Smooth muscle cell (in vitro differentiated cells): ENCODE measurements around the gene HECTD1. TPM values are rescaled to one million over a fixed set of nuclear protein-coding genes. Genes with fewer than 3 reads are reported as not detected.
"Not testable (repeated sequence)": the region's sequence is repeated elsewhere in the genome, so short reads cannot be mapped to it uniquely, and the experiment has no call there.

Experiments used
- DNase-seq: peaks from one replicate; lab custom pipeline; 2025; ENCODE audit not compliant: unreplicated experiment; lab: John Stamatoyannopoulos, UW
- H2AFZ ChIP-seq: fragments of 200-600 bp; sonication (generic); 2 replicates; pipeline ENCODE4 v1.6.0; 2016; ENCODE audit warnings: antibody characterized with exemption, low read depth, mild to moderate bottlenecking
- H3F3A ChIP-seq: fragments of 200-600 bp; sonication (generic); 2 replicates; pipeline ENCODE4 v1.6.0; 2017; ENCODE audit warnings: antibody characterized with exemption, low read depth
- H3K27ac ChIP-seq: fragments of 200-600 bp; sonication (generic); 2 replicates; pipeline ENCODE4 v1.5.1; 2016; ENCODE audit warnings: low read depth, mild to moderate bottlenecking
- H3K27me3 ChIP-seq: fragments of 200-600 bp; sonication (generic); 2 replicates; pipeline ENCODE4 v1.6.1; 2016; ENCODE audit warnings: low read depth, mild to moderate bottlenecking
- H3K36me3 ChIP-seq: fragments of 200-600 bp; sonication (generic); 2 replicates; pipeline ENCODE4 v1.5.1; 2016; ENCODE audit warnings: low read depth
- H3K4me1 ChIP-seq: fragments of 200-600 bp; sonication (generic); 2 replicates; pipeline ENCODE4 v1.5.1; 2016; ENCODE audit warnings: low read depth
- H3K4me2 ChIP-seq: fragments of 200-600 bp; sonication (generic); 2 replicates; pipeline ENCODE4 v1.6.0; 2016; ENCODE audit warnings: mild to moderate bottlenecking
- H3K4me3 ChIP-seq: fragments of 200-600 bp; sonication (generic); 2 replicates; pipeline ENCODE4 v1.5.1; 2016; ENCODE audit warnings: mild to moderate bottlenecking
- H3K79me2 ChIP-seq: fragments of 200-600 bp; sonication (generic); 2 replicates; pipeline ENCODE4 v1.6.0; 2016; ENCODE audit warnings: low read depth, mild to moderate bottlenecking
- H3K9ac ChIP-seq: fragments of 200-600 bp; sonication (generic); 2 replicates; pipeline ENCODE4 v1.6.0; 2016; ENCODE audit warnings: low read depth
- H3K9me3 ChIP-seq: fragments of 200-600 bp; sonication (generic); replicated peaks from 2 replicates; pipeline ENCODE4 v1.5.1; 2016; ENCODE audit warnings: low read depth
- H4K20me1 ChIP-seq: fragments of 200-600 bp; sonication (generic); 2 replicates; pipeline ENCODE4 v1.6.0; 2016; ENCODE audit warnings: low read depth
- CTCF ChIP-seq: fragments of 200-600 bp; sonication (generic); IDR thresholded peaks from 2 replicates; pipeline ENCODE4 v1.5.1; 2017; ENCODE audit warnings: borderline replicate concordance, mild to moderate bottlenecking, antibody characterized with exemption; ENCODE audit not compliant: insufficient read depth, poor library complexity, severe bottlenecking
- WGBS: methylation state at CpG from one replicate; pipeline ENCODE4 v1.1.7; 2016; ENCODE audit warnings: low lambda C conversion rate; 5-methylcytosine and 5-hydroxymethylcytosine counted together
- polyA plus RNA-seq: library from polyadenylated mRNA; unstranded; fragments of >200 nt; fragmentation: Nextera tagmentation; extraction: Ambion mirVana; gene quantifications from 2 replicates; pipeline ENCODE4 v1.2.1, GENCODE V29; 2016
- total RNA-seq: library from RNA; depleted of rRNA; stranded (reverse); fragments of >200 nt; gene quantifications from 2 replicates; pipeline ENCODE4 v1.2.3, GENCODE V29; 2014

The HECTD1 gene
- total and polyA plus RNA-seq, 2 experiments from 2014 or later = 39.3 to 116 TPM

GRCh38 chr14:31090883-31091764, 116.5 kb downstream of the HECTD1 start:
- Histone ChIP-seq H3K9ac (peak overlapping the region; percentile 58), H3K27me3 (no peaks in the 10 kb centered on the region), H4K20me1 (no peaks in the 10 kb centered on the region), H3K9me3 (no peaks in the 10 kb centered on the region), H3K4me3 (no peak overlapping the region), H3K36me3 (no peaks in the 10 kb centered on the region), H3K27ac (peak overlapping the region; percentile 90), H3K4me1 (peaks cover 5% of the 10 kb centered on the region), H3F3A (peaks cover 6% of the 10 kb centered on the region), H3K79me2 (no peaks in the 10 kb centered on the region), H2AFZ (no peak overlapping the region), H3K4me2 (peak overlapping the region; percentile 55)
- DNase-seq = no peak
- 91% methylated on average over 5 of the region's 5 CpGs for WGBS
- TF ChIP-seq CTCF = no peak

GRCh38 chr14:31086466-31086865, 121.1 kb downstream of the HECTD1 start:
- not testable (repeated sequence) for H2AFZ ChIP-seq, H3K9ac ChIP-seq, H3K79me2 ChIP-seq, H3K27ac ChIP-seq, H3K4me2 ChIP-seq, H4K20me1 ChIP-seq, H3K36me3 ChIP-seq, H3K9me3 ChIP-seq, H3F3A ChIP-seq, DNase-seq, H3K27me3 ChIP-seq, H3K4me3 ChIP-seq, H3K4me1 ChIP-seq
- WGBS = 95% methylated on average over 9 of the region's 9 CpGs

GRCh38 chr14:31085027-31085426, 122.6 kb downstream of the HECTD1 start:
- Histone ChIP-seq H3K79me2 (no peaks in the 10 kb centered on the region), H3K4me3 (no peak overlapping the region), H3K4me1 (no peaks in the 10 kb centered on the region), H3K27me3 (no peaks in the 10 kb centered on the region), H3K4me2 (no peak overlapping the region), H3K9me3 (no peaks in the 10 kb centered on the region), H3K27ac (no peak overlapping the region), H3F3A (no peaks in the 10 kb centered on the region), H3K36me3 (no peaks in the 10 kb centered on the region), H4K20me1 (no peaks in the 10 kb centered on the region), H3K9ac (no peak overlapping the region), H2AFZ (no peak overlapping the region)
- no peak for TF ChIP-seq CTCF
- WGBS = 98% methylated on average over 3 of the region's 3 CpGs
- DNase-seq = no peak

DNA sequence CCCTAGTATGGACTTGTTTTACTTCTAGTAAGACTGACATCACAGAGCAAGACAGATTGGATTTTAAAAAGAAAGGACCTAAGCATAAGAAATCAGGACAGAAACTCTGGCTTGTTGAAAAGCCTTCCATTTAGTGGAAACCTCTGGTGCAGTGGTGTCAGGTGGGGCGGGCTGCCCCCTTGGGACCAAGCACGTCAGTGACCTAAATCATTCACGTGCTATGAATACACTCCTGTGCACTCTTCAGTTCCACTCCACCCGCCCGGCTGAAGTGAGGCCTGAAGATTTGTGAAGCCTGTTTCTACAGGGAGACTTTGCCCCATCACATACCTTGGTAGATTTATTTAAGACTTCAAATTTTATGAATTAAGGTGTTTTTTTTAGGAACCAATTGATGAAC, 123.2 kb downstream of the HECTD1 start:
- Histone ChIP-seq H3K27ac (no peak overlapping the region), H3K9me3 (no peaks in the 10 kb centered on the region), H2AFZ (no peak overlapping the region), H3F3A (no peaks in the 10 kb centered on the region), H3K4me3 (no peak overlapping the region), H3K4me1 (no peaks in the 10 kb centered on the region), H3K9ac (no peak overlapping the region), H3K27me3 (no peaks in the 10 kb centered on the region), H4K20me1 (no peaks in the 10 kb centered on the region), H3K4me2 (no peak overlapping the region), H3K79me2 (no peaks in the 10 kb centered on the region), H3K36me3 (no peaks in the 10 kb centered on the region)
- TF ChIP-seq CTCF = no peak
- WGBS = 87% methylated on average over 5 of the region's 5 CpGs
- no peak for DNase-seq
